CD14-positive monocyte (primary cell): Measurements from ENCODE around the gene CFAP97D1. TPM values are rescaled to one million over a fixed set of nuclear protein-coding genes. Genes with fewer than 3 reads are reported as not detected.

Experiments
- DNase-seq, 3 donors: peaks; one replicate each; pipeline ENCODE4 v3.0.0-alpha.2; 2011 to 2022
- H2AFZ ChIP-seq: 2 replicates; pipeline ENCODE4 v1.6.0; 2012; ENCODE audit warnings: mild to moderate bottlenecking, low read depth, low read length, inconsistent platforms; ENCODE audit not compliant: insufficient read depth, poor library complexity, severe bottlenecking
- H3K27ac ChIP-seq, 2 donors: 1 replicate in 1 of 2; 2 replicates in 1 of 2; pipeline ENCODE4 v1.5.1; 2012 to 2013; ENCODE audit warnings: low read length in 2 of 2, control low read depth in 1 of 2, inconsistent platforms in 1 of 2, low read depth in 1 of 2, mild to moderate bottlenecking in 1 of 2
- H3K27me3 ChIP-seq, 2 donors: one replicate each; pipeline versions ENCODE4 v1.6.0 to v1.6.1; 2011 to 2013; ENCODE audit warnings: low read length in 2 of 2; ENCODE audit not compliant: control insufficient read depth in 2 of 2, insufficient read depth in 2 of 2
- H3K36me3 ChIP-seq, 2 donors: replicated peaks in 1 of 2; 1 replicate in 1 of 2; 2 replicates in 1 of 2; pipeline versions ENCODE4 v1.5.1 to v1.6.1; 2012 to 2013; ENCODE audit warnings: low read length in 2 of 2, control low read depth in 1 of 2, inconsistent platforms in 1 of 2, mild to moderate bottlenecking in 1 of 2; ENCODE audit not compliant: insufficient read depth in 2 of 2, control insufficient read depth in 1 of 2
- H3K4me1 ChIP-seq, 2 donors: 1 replicate in 1 of 2; 2 replicates in 1 of 2; pipeline versions ENCODE4 v1.5.1 to v1.6.1; 2012 to 2013; ENCODE audit warnings: low read length in 2 of 2, control low read depth in 1 of 2, inconsistent platforms in 1 of 2, mild to moderate bottlenecking in 1 of 2, moderate library complexity in 1 of 2; ENCODE audit not compliant: insufficient read depth in 2 of 2, control insufficient read depth in 1 of 2
- H3K4me2 ChIP-seq: replicated peaks from 2 replicates; pipeline ENCODE3; 2012; ENCODE audit warnings: low read length, moderate library complexity, mild to moderate bottlenecking; ENCODE audit not compliant: poor library complexity, severe bottlenecking; ENCODE audit errors: extremely low read depth
- H3K4me3 ChIP-seq, 3 experiments: fragments of 200-600 bp in 1 of 3; sonication (generic) in 1 of 3; replicated peaks in 1 of 3; 1 replicate in 2 of 3; 2 replicates in 1 of 3; pipeline ENCODE4 v1.5.1; 2011 to 2013; ENCODE audit warnings: low read length in 3 of 3, mild to moderate bottlenecking in 3 of 3, control low read depth in 2 of 3, low read depth in 2 of 3, inconsistent platforms in 1 of 3, moderate library complexity in 1 of 3
- H3K79me2 ChIP-seq: 2 replicates; pipeline ENCODE4 v1.6.0; 2012; ENCODE audit warnings: mild to moderate bottlenecking, control low read depth, inconsistent platforms, low read length, moderate library complexity; ENCODE audit not compliant: insufficient read depth
- H3K9ac ChIP-seq: 2 replicates; pipeline ENCODE4 v1.6.0; 2017; ENCODE audit warnings: low read length, mild to moderate bottlenecking; ENCODE audit not compliant: insufficient read depth, poor library complexity, severe bottlenecking
- H3K9me3 ChIP-seq, 2 donors: replicated peaks in 1 of 2; 1 replicate in 1 of 2; 2 replicates in 1 of 2; pipeline versions ENCODE4 v1.5.1 to v1.6.1; 2012 to 2013; ENCODE audit warnings: low read length in 2 of 2, control low read depth in 1 of 2; ENCODE audit not compliant: control insufficient read depth in 1 of 2, insufficient read depth in 1 of 2
- H4K20me1 ChIP-seq: 2 replicates; pipeline ENCODE4 v1.6.0; 2012; ENCODE audit warnings: mild to moderate bottlenecking, low read length, control low read depth, moderate library complexity; ENCODE audit not compliant: insufficient read depth
- H3K27ac Mint-ChIP-seq, 7 donors: one replicate each; pipeline ENCODE4 v1.8.0; 2020; ENCODE audit warnings: mild to moderate bottlenecking in 7 of 7, mixed read lengths in 7 of 7, moderate library complexity in 6 of 7, inconsistent platforms in 2 of 7
- H3K27me3 Mint-ChIP-seq, 3 donors: one replicate each; pipeline ENCODE4 v1.8.0; 2021 to 2022; ENCODE audit warnings: low read depth in 3 of 3, mild to moderate bottlenecking in 3 of 3, mixed read lengths in 3 of 3, moderate library complexity in 3 of 3, inconsistent platforms in 1 of 3
- H3K36me3 Mint-ChIP-seq, 2 donors: one replicate each; pipeline ENCODE4 v1.8.0; 2020; ENCODE audit warnings: mixed read lengths in 2 of 2, inconsistent platforms in 1 of 2, mild to moderate bottlenecking in 1 of 2
- H3K4me1 Mint-ChIP-seq: one replicate; pipeline ENCODE4 v1.8.0; 2020; ENCODE audit warnings: mild to moderate bottlenecking, mixed read lengths
- H3K4me3 Mint-ChIP-seq, 2 donors: one replicate each; pipeline ENCODE4 v1.8.0; 2020; ENCODE audit warnings: mild to moderate bottlenecking in 2 of 2, mixed read lengths in 2 of 2, moderate library complexity in 1 of 2
- H3K9me3 Mint-ChIP-seq, 7 donors: one replicate each; pipeline ENCODE4 v1.8.0; 2020 to 2022; ENCODE audit warnings: mixed read lengths in 7 of 7, mild to moderate bottlenecking in 6 of 7, moderate library complexity in 6 of 7, inconsistent platforms in 2 of 7
- WGBS: methylation state at CpG from one replicate; pipeline ENCODE4 v1.1.5; 2013; ENCODE audit warnings: missing lambda C conversion rate; ENCODE audit not compliant: insufficient coverage; 5-methylcytosine and 5-hydroxymethylcytosine counted together
- intact Hi-C, 2 donors: fragments of 100-400 bp; cut with micrococcal nuclease; formaldehyde crosslinking; loops; one replicate each; pipeline versions ENCODE4 v1.15.0 to v1.15.1; 2023
- polyA plus RNA-seq, 3 donors: library from polyadenylated mRNA; depleted of rRNA in 1 of 3; unstranded in 2 of 3; stranded (reverse) in 1 of 3; fragments of 300-500 nt in 2 of 3; fragments of >200 nt in 1 of 3; fragmentation: Illumina TruSeq in 2 of 3; gene quantifications; 1 replicate in 2 of 3; 2 replicates in 1 of 3; pipeline ENCODE4 v1.2.3, GENCODE V29; 2012 to 2021
- TF ChIP-seq, protein P1 (sequence below): fragments of 200-600 bp; IDR thresholded peaks from one replicate; pipeline ENCODE4 v1.8.0; 2022; ENCODE audit warnings: antibody characterized with exemption, mild to moderate bottlenecking

CFAP97D1 gene
- polyA plus RNA-seq, 3 donors, result 0.07 TPM; not detected in 2

DNA sequence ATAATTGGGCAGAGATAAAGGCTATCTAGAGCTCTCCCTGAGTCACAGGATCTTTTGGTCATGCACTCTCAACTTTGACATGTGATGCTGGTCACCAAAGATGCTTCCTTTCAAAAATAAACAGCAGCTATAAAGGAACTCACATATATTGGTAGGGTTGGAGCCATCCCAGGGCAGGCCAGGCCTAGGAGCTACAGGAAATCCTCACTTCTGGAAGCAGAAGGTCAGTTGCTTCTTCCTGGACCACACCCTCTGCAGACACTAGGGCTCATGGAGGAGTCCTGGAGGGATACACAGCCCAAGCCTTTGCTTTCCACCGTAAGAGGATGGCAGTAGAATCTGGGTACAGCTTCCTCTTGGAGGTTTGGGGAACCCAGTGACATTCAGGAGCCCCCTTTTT, 46.3 kb upstream of the CFAP97D1 start:
- Mint-ChIP-seq H3K9me3 (peaks cover 0 to 8% (median 2%) of the 10 kb centered on the region in 7 donors), H3K4me1 (no peaks in the 10 kb centered on the region), H3K4me3 (no peak overlapping the region), H3K27ac (no peak overlapping the region), H3K27me3 (peaks cover 5 to 7% (median 5%) of the 10 kb centered on the region in 3 donors), H3K36me3 (no peaks in the 10 kb centered on the region)
- Histone ChIP-seq H3K4me1 (no peaks in the 10 kb centered on the region), H3K27me3 (peaks cover 0 to 2% of the 10 kb centered on the region in 2 donors), H3K4me3 (no peak overlapping the region), H3K9ac (no peak overlapping the region), H3K9me3 (no peaks in the 10 kb centered on the region), H3K79me2 (no peaks in the 10 kb centered on the region), H3K36me3 (no peaks in the 10 kb centered on the region), H2AFZ (no peak overlapping the region), H4K20me1 (no peaks in the 10 kb centered on the region), H3K4me2 (no peak overlapping the region), H3K27ac (no peak overlapping the region)
- no peak for DNase-seq
- TF ChIP-seq, protein P1, sequence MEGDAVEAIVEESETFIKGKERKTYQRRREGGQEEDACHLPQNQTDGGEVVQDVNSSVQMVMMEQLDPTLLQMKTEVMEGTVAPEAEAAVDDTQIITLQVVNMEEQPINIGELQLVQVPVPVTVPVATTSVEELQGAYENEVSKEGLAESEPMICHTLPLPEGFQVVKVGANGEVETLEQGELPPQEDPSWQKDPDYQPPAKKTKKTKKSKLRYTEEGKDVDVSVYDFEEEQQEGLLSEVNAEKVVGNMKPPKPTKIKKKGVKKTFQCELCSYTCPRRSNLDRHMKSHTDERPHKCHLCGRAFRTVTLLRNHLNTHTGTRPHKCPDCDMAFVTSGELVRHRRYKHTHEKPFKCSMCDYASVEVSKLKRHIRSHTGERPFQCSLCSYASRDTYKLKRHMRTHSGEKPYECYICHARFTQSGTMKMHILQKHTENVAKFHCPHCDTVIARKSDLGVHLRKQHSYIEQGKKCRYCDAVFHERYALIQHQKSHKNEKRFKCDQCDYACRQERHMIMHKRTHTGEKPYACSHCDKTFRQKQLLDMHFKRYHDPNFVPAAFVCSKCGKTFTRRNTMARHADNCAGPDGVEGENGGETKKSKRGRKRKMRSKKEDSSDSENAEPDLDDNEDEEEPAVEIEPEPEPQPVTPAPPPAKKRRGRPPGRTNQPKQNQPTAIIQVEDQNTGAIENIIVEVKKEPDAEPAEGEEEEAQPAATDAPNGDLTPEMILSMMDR, result no peak
- intact Hi-C loops, result no loop called here
- no CpG with 5 or more reads among the region's 1 CpG for WGBS

DNA sequence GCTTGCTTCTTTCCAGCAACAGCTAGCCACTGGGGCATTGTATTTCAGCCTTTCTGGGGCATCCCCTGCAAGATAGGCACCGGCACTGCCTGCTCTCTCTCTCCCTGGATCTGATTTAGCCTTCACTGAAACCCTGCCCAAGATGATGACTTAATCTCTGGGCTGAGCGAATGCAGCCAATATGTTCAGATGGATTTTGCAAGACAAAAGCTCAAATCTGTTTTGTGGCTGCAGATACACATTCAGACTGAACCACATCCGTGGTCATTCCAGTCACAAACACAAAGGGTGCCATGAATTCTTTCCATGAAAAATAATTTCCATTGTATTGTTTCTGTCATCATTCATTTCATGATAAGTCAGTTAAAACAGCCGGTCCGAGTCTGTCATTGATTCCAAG, 45.9 kb upstream of the CFAP97D1 start:
- WGBS, result 67% methylated on average over 3 of the region's 5 CpGs
- intact Hi-C loops, result no loop called here
- no peak overlapping the region for H3K4me2 ChIP-seq

More for the DNA sequence above, 45.9 kb upstream of the CFAP97D1 start:
- Histone ChIP-seq H4K20me1 (no peaks in the 10 kb centered on the region), H3K9ac (no peak overlapping the region), H3K4me1 (no peaks in the 10 kb centered on the region), H3K27me3 (peaks cover 0 to 2% of the 10 kb centered on the region in 2 donors), H3K9me3 (no peaks in the 10 kb centered on the region), H3K27ac (no peak overlapping the region), H3K4me3 (no peak overlapping the region), H3K79me2 (no peaks in the 10 kb centered on the region), H2AFZ (no peak overlapping the region), H3K36me3 (no peaks in the 10 kb centered on the region)
- Mint-ChIP-seq H3K36me3 (no peaks in the 10 kb centered on the region), H3K4me1 (no peaks in the 10 kb centered on the region), H3K27me3 (peaks cover 5 to 7% (median 6%) of the 10 kb centered on the region in 3 donors), H3K27ac (no peak overlapping the region), H3K4me3 (no peak overlapping the region), H3K9me3 (peaks cover 0 to 8% (median 2%) of the 10 kb centered on the region in 7 donors)
- TF ChIP-seq, protein P1, result no peak
- no peak for DNase-seq
